Memory B cell (primary cell): ENCODE measurements around the gene RGS10.

Source experiments
- ATAC-seq: fragments of 150-1000 bp; cut with Tn5 transposase; 2 replicates; pipeline ENCODE4 v1.10.0; 2021; ENCODE audit warnings: low read depth, mild to moderate bottlenecking, moderate library complexity
- DNase-seq, 2 donors: peaks; one replicate each; pipeline ENCODE4 v3.0.0; 2022; ENCODE audit warnings: low spot score in 2 of 2
- H3K27ac Mint-ChIP-seq: one replicate; pipeline ENCODE4 v1.8.0; 2022; ENCODE audit warnings: mild to moderate bottlenecking, moderate library complexity, mixed read lengths
- H3K27me3 Mint-ChIP-seq: one replicate; pipeline ENCODE4 v1.8.0; 2022; ENCODE audit warnings: mixed read lengths
- H3K36me3 Mint-ChIP-seq: one replicate; pipeline ENCODE4 v1.8.0; 2022; ENCODE audit warnings: mild to moderate bottlenecking, mixed read lengths
- H3K4me1 Mint-ChIP-seq: one replicate; pipeline ENCODE4 v1.8.0; 2022; ENCODE audit warnings: mixed read lengths
- H3K4me3 Mint-ChIP-seq: one replicate; pipeline ENCODE4 v1.8.0; 2022; ENCODE audit warnings: mild to moderate bottlenecking, moderate library complexity, mixed read lengths
- H3K9me3 Mint-ChIP-seq: one replicate; pipeline ENCODE4 v1.8.0; 2022; ENCODE audit warnings: mixed read lengths

The RGS10 gene

GRCh38 chr10:119543814-119544642 lies 1.5 kb upstream of the RGS10 start:
- ATAC-seq: no peak
- peaks cover 19% of the 10 kb centered on the region for H3K4me1 Mint-ChIP-seq
- H3K27ac Mint-ChIP-seq: peak overlapping the region; percentile 56
- peaks cover 13% of the 10 kb centered on the region for H3K27me3 Mint-ChIP-seq
- no peaks in the 10 kb centered on the region for H3K36me3 Mint-ChIP-seq
- no peak for DNase-seq
- H3K9me3 Mint-ChIP-seq: no peaks in the 10 kb centered on the region
- peak overlapping the region; percentile 91 for H3K4me3 Mint-ChIP-seq

- ATAC-seq: peak; percentile 62
- H3K4me1 Mint-ChIP-seq: peaks cover 25% of the 10 kb centered on the region
Measured at GRCh38 chr10:119542988-119543813, 682 bp upstream of the RGS10 start.

GRCh38 chr10:119541459-119542356 lies 811 bp downstream of the RGS10 start:
- H3K36me3 Mint-ChIP-seq: no peaks in the 10 kb centered on the region
- peak overlapping the region; percentile 50 for H3K27ac Mint-ChIP-seq
- peaks cover 31% of the 10 kb centered on the region for H3K4me1 Mint-ChIP-seq
- H3K4me3 Mint-ChIP-seq: peak overlapping the region; percentile 87
- H3K9me3 Mint-ChIP-seq: no peaks in the 10 kb centered on the region
- DNase-seq: peak; percentile 18 to 28
- ATAC-seq: peak; percentile 15
- H3K27me3 Mint-ChIP-seq: peaks cover 2% of the 10 kb centered on the region

More at GRCh38 chr10:119542988-119543813, 682 bp upstream of the RGS10 start:
- Mint-ChIP-seq H3K4me3 (peak overlapping the region; percentile 91), H3K27me3 (peaks cover 8% of the 10 kb centered on the region), H3K9me3 (no peaks in the 10 kb centered on the region), H3K27ac (peak overlapping the region; percentile 56), H3K36me3 (no peaks in the 10 kb centered on the region)
- peak; percentile 47 to 67 for DNase-seq

GRCh38 chr10:119541046-119541445 lies 1.5 kb downstream of the RGS10 start:
- peak overlapping the region; percentile 87 for H3K4me3 Mint-ChIP-seq
- no peaks in the 10 kb centered on the region for H3K36me3 Mint-ChIP-seq
- H3K9me3 Mint-ChIP-seq: no peaks in the 10 kb centered on the region
- H3K27me3 Mint-ChIP-seq: peaks cover 2% of the 10 kb centered on the region
- no peak for ATAC-seq
- DNase-seq: no peak
- H3K4me1 Mint-ChIP-seq: peaks cover 31% of the 10 kb centered on the region
- H3K27ac Mint-ChIP-seq: peak overlapping the region; percentile 50

- no peaks in the 10 kb centered on the region for H3K27me3 Mint-ChIP-seq
- H3K4me1 Mint-ChIP-seq: peaks cover 31% of the 10 kb centered on the region
- H3K27ac Mint-ChIP-seq: no peak overlapping the region
- ATAC-seq (no peak), DNase-seq (no peak)
- no peaks in the 10 kb centered on the region for H3K36me3 Mint-ChIP-seq
- H3K9me3 Mint-ChIP-seq: no peaks in the 10 kb centered on the region
- no peak overlapping the region for H3K4me3 Mint-ChIP-seq
Measured at GRCh38 chr10:119540038-119540437, 2.5 kb downstream of the RGS10 start.

GRCh38 chr10:119539359-119539825 lies 3.1 kb downstream of the RGS10 start:
- Mint-ChIP-seq H3K4me1 (peaks cover 31% of the 10 kb centered on the region), H3K4me3 (no peak overlapping the region), H3K27me3 (no peaks in the 10 kb centered on the region), H3K27ac (peak overlapping the region; percentile 7), H3K36me3 (no peaks in the 10 kb centered on the region), H3K9me3 (no peaks in the 10 kb centered on the region)
- DNase-seq (no peak), ATAC-seq (no peak)

- Mint-ChIP-seq H3K27ac (peak overlapping the region; percentile 7), H3K9me3 (no peaks in the 10 kb centered on the region), H3K4me3 (no peak overlapping the region), H3K4me1 (peaks cover 31% of the 10 kb centered on the region), H3K27me3 (no peaks in the 10 kb centered on the region), H3K36me3 (no peaks in the 10 kb centered on the region)
- DNase-seq: no peak
- ATAC-seq: no peak
Measured at GRCh38 chr10:119538632-119539358, 3.7 kb downstream of the RGS10 start.

- H3K9me3 Mint-ChIP-seq: no peaks in the 10 kb centered on the region
- H3K27me3 Mint-ChIP-seq: no peaks in the 10 kb centered on the region
Measured at GRCh38 chr10:119537953-119538630, 4.4 kb downstream of the RGS10 start.

GRCh38 chr10:119536508-119537025 lies 6.0 kb downstream of the RGS10 start:
- Mint-ChIP-seq H3K4me1 (peaks cover 25% of the 10 kb centered on the region), H3K27ac (peak overlapping the region; percentile 18), H3K36me3 (no peaks in the 10 kb centered on the region), H3K4me3 (no peak overlapping the region), H3K27me3 (no peaks in the 10 kb centered on the region), H3K9me3 (no peaks in the 10 kb centered on the region)
- DNase-seq (no peak), ATAC-seq (no peak)

More at GRCh38 chr10:119537953-119538630, 4.4 kb downstream of the RGS10 start:
- ATAC-seq (no peak), DNase-seq (no peak)
- Mint-ChIP-seq H3K36me3 (no peaks in the 10 kb centered on the region), H3K4me1 (peaks cover 27% of the 10 kb centered on the region), H3K27ac (peak overlapping the region; percentile 7), H3K4me3 (no peak overlapping the region)

- peaks cover 22% of the 10 kb centered on the region for H3K4me1 Mint-ChIP-seq
- no peak overlapping the region for H3K27ac Mint-ChIP-seq
- ATAC-seq (no peak), DNase-seq (no peak)
- H3K27me3 Mint-ChIP-seq: no peaks in the 10 kb centered on the region
- H3K9me3 Mint-ChIP-seq: no peaks in the 10 kb centered on the region
- no peaks in the 10 kb centered on the region for H3K36me3 Mint-ChIP-seq
- H3K4me3 Mint-ChIP-seq: no peak overlapping the region
Measured at GRCh38 chr10:119535837-119536507, 6.5 kb downstream of the RGS10 start.

- Mint-ChIP-seq H3K36me3 (no peaks in the 10 kb centered on the region), H3K27ac (no peak overlapping the region), H3K4me3 (no peak overlapping the region), H3K4me1 (peaks cover 17% of the 10 kb centered on the region), H3K9me3 (no peaks in the 10 kb centered on the region), H3K27me3 (no peaks in the 10 kb centered on the region)
- DNase-seq (no peak), ATAC-seq (no peak)
Measured at GRCh38 chr10:119535305-119535704, 7.2 kb downstream of the RGS10 start.

GRCh38 chr10:119533473-119533872 lies 9.0 kb downstream of the RGS10 start:
- DNase-seq (no peak), ATAC-seq (no peak)
- Mint-ChIP-seq H3K27me3 (no peaks in the 10 kb centered on the region), H3K4me3 (no peak overlapping the region), H3K27ac (no peak overlapping the region), H3K4me1 (peaks cover 8% of the 10 kb centered on the region), H3K9me3 (no peaks in the 10 kb centered on the region), H3K36me3 (no peaks in the 10 kb centered on the region)
